A549 (cell line): ENCODE results near the gene TUBB3. TPM values are rescaled to one million over a fixed set of nuclear protein-coding genes. Genes with fewer than 3 reads are reported as not detected.

Experiments
- ATAC-seq, 2 experiments: fragments of 200-7000 bp in 1 of 2; fragments of >200 bp in 1 of 2; cut with Nextera tagmentation in 1 of 2; cut with Tn5 transposase in 1 of 2; 3 replicates each; pipeline versions ENCODE4 v1.8.0 to v1.9.1; 2018 to 2020; ENCODE audit warnings: mild to moderate bottlenecking in 1 of 2, moderate library complexity in 1 of 2
- CTCF ChIA-PET: fragments of 300-600 bp; sonication (Branson Sonifier 250); formaldehyde crosslinking; extraction: SDS; loops from one replicate; lab custom pipeline; 2021; ENCODE audit warnings: antibody characterized with exemption, inconsistent platforms; lab: Yijun Ruan, JAX
- POLR2A ChIA-PET: fragments of 350-600 bp; formaldehyde crosslinking; extraction: SDS; loops from one replicate; lab custom pipeline; 2021; ENCODE audit warnings: antibody characterized with exemption, inconsistent platforms; lab: Yijun Ruan, JAX
- DNase-seq, 2 experiments: peaks; one replicate each; pipeline versions ENCODE4 v3.0.0 to v3.0.0-alpha.2; 2011 to 2016; ENCODE audit warnings: low read depth in 1 of 2, low spot score in 1 of 2
- FAIRE-seq: peaks from 2 replicates; lab custom pipeline; 2011; peaks lifted over from hg19 to GRCh38; lab: Jason Lieb, UNC
- H3K27ac ChIP-seq, 2 experiments: fragments of >200 bp; sonication (Bioruptor Twin); formaldehyde crosslinking; 3 replicates each; pipeline ENCODE4 v1.5.1; 2016 to 2017
- H3K4me1 ChIP-seq: fragments of >200 bp; sonication (Bioruptor Twin); formaldehyde crosslinking; 3 replicates; pipeline ENCODE4 v1.6.1; 2016
- H3K4me2 ChIP-seq: fragments of >200 bp; sonication (Bioruptor Twin); formaldehyde crosslinking; 3 replicates; pipeline ENCODE4 v1.6.1; 2016
- H3K4me3 ChIP-seq: fragments of >200 bp; sonication (Bioruptor Twin); formaldehyde crosslinking; 3 replicates; pipeline ENCODE4 v1.5.1; 2016
- H3K9me3 ChIP-seq: fragments of >200 bp; sonication (Bioruptor Twin); formaldehyde crosslinking; 3 replicates; pipeline ENCODE4 v1.6.1; 2016
- BHLHE40 ChIP-seq: IDR thresholded peaks from 2 replicates; pipeline ENCODE4 v1.6.1; 2012; ENCODE audit warnings: low read depth, low read length, inconsistent platforms
- CBX8 ChIP-seq: fragments of 200-600 bp; sonication (generic); IDR thresholded peaks from 2 replicates; pipeline ENCODE4 v1.6.1; 2016
- CEBPB ChIP-seq, 2 experiments: fragments of >200 bp in 1 of 2; sonication (Bioruptor Twin) in 1 of 2; formaldehyde crosslinking in 1 of 2; IDR thresholded peaks; 2 replicates each; pipeline ENCODE4 v1.6.1; 2012 to 2016
- E2F6 ChIP-seq: IDR thresholded peaks from 2 replicates; pipeline ENCODE4 v1.6.1; 2012; ENCODE audit warnings: low read depth, borderline replicate concordance
- ESRRA ChIP-seq: fragments of 150-350 bp; IDR thresholded peaks from 2 replicates; pipeline ENCODE4 v1.6.1; 2014; ENCODE audit warnings: mild to moderate bottlenecking, low read length, borderline replicate concordance
- FOSL2 ChIP-seq, 2 experiments: fragments of 450-650 bp in 1 of 2; fragments of >200 bp in 1 of 2; sonication (Bioruptor Twin) in 1 of 2; formaldehyde crosslinking; IDR thresholded peaks; 2 replicates each; pipeline versions ENCODE4 v1.5.0 to v1.6.1; 2016 to 2020; ENCODE audit warnings: mild to moderate bottlenecking in 1 of 2, moderate library complexity in 1 of 2
- FOXS1 ChIP-seq: fragments of 250-450 bp; sonication (Bioruptor Pico); IDR thresholded peaks from 2 replicates; pipeline ENCODE4 v1.5.0; 2020; ENCODE audit warnings: mild to moderate bottlenecking, moderate library complexity
- GATA3 ChIP-seq: IDR thresholded peaks from 2 replicates; pipeline ENCODE4 v1.6.1; 2012; ENCODE audit warnings: borderline replicate concordance
- HDAC2 ChIP-seq: fragments of 200-600 bp; sonication (generic); IDR thresholded peaks from 2 replicates; pipeline ENCODE4 v1.6.1; 2016
- HES2 ChIP-seq: fragments of >200 bp; sonication (Bioruptor Twin); formaldehyde crosslinking; IDR thresholded peaks from 2 replicates; pipeline ENCODE4 v1.6.1; 2016
- HOXA7 ChIP-seq: fragments of 250-450 bp; sonication (Bioruptor Pico); IDR thresholded peaks from 2 replicates; pipeline ENCODE4 v1.5.0; 2020; ENCODE audit warnings: mild to moderate bottlenecking, moderate library complexity
- HOXB13 ChIP-seq: fragments of 250-450 bp; sonication (Bioruptor Pico); IDR thresholded peaks from 2 replicates; pipeline ENCODE4 v1.5.0; 2020; ENCODE audit warnings: low read depth, mild to moderate bottlenecking, moderate library complexity
- HOXB5 ChIP-seq: fragments of 250-450 bp; sonication (Bioruptor Pico); IDR thresholded peaks from 2 replicates; pipeline ENCODE4 v1.5.0; 2020; ENCODE audit warnings: mild to moderate bottlenecking, moderate library complexity
- JUNB ChIP-seq: fragments of >200 bp; sonication (Bioruptor Twin); formaldehyde crosslinking; IDR thresholded peaks from 2 replicates; pipeline ENCODE4 v1.6.1; 2016
- MAFK ChIP-seq: fragments of 450-650 bp; IDR thresholded peaks from 2 replicates; pipeline ENCODE4 v1.6.1; 2014; ENCODE audit not compliant: partially characterized antibody
- MAX ChIP-seq: IDR thresholded peaks from 2 replicates; pipeline ENCODE4 v1.6.1; 2012
- MAZ ChIP-seq: fragments of 150-350 bp; IDR thresholded peaks from 2 replicates; pipeline ENCODE4 v1.6.1; 2014; ENCODE audit warnings: antibody characterized with exemption, low read depth, low read length, borderline replicate concordance
- NPAS2 ChIP-seq: fragments of 250-450 bp; sonication (Bioruptor Pico); IDR thresholded peaks from 2 replicates; pipeline ENCODE4 v1.8.0; 2022; ENCODE audit warnings: mild to moderate bottlenecking, moderate library complexity, borderline replicate concordance
- PBX3 ChIP-seq: IDR thresholded peaks from 2 replicates; pipeline ENCODE4 v1.6.1; 2012
- PHF8 ChIP-seq: fragments of 200-600 bp; sonication (generic); IDR thresholded peaks from 2 replicates; pipeline ENCODE4 v1.6.1; 2016; ENCODE audit warnings: low read depth, mild to moderate bottlenecking, antibody characterized with exemption, moderate library complexity, borderline replicate concordance
- POLR2A ChIP-seq: IDR thresholded peaks from 2 replicates; pipeline ENCODE4 v1.6.1; 2012; ENCODE audit warnings: mild to moderate bottlenecking, low read length
- RCOR1 ChIP-seq: fragments of 150-350 bp; IDR thresholded peaks from 2 replicates; pipeline ENCODE4 v1.6.1; 2014; ENCODE audit warnings: antibody characterized with exemption, low read length, low read depth
- RNF2 ChIP-seq: fragments of 200-600 bp; sonication (generic); IDR thresholded peaks from 2 replicates; pipeline ENCODE4 v1.6.1; 2016; ENCODE audit warnings: low read depth, mild to moderate bottlenecking, antibody characterized with exemption, moderate library complexity, borderline replicate concordance
- SREBF2 ChIP-seq: fragments of 450-650 bp; IDR thresholded peaks from 2 replicates; pipeline ENCODE4 v1.6.1; 2014; ENCODE audit warnings: mild to moderate bottlenecking, moderate library complexity
- USF2 ChIP-seq: fragments of 450-650 bp; IDR thresholded peaks from 2 replicates; pipeline ENCODE4 v1.6.1; 2014; ENCODE audit warnings: antibody characterized with exemption
- WGBS: methylation state at CpG from one replicate; pipeline ENCODE4 v1.1.6; 2017; ENCODE audit errors: missing lambda C conversion rate; 5-methylcytosine and 5-hydroxymethylcytosine counted together
- polyA plus RNA-seq, 4 experiments: library from polyadenylated mRNA; depleted of rRNA in 3 of 4; stranded (reverse); fragments of >200 nt; fragmentation: RNase III in 1 of 4; extraction: RNeasy Plus Mini Kit Qiagen cat#74134 plus additional on column Dnase treatment in 1 of 4; gene quantifications; 2 replicates in 3 of 4; 3 replicates in 1 of 4; pipeline ENCODE4 v1.2.3, GENCODE V29; 2011 to 2017
- TF ChIP-seq, protein P1 (sequence below): fragments of >200 bp; sonication (Bioruptor Twin); formaldehyde crosslinking; IDR thresholded peaks from 3 replicates; pipeline ENCODE4 v1.6.1; 2016
- TF ChIP-seq, protein P2 (sequence below): fragments of 200-600 bp; sonication (generic); IDR thresholded peaks from 2 replicates; pipeline ENCODE4 v1.6.1; 2016; ENCODE audit warnings: antibody characterized with exemption, mild to moderate bottlenecking, moderate library complexity

Gene TUBB3
- polyA plus RNA-seq, 2 of the 4 experiments (the other 2 are of a cell fraction), result 48.9 to 163 TPM

DNA sequence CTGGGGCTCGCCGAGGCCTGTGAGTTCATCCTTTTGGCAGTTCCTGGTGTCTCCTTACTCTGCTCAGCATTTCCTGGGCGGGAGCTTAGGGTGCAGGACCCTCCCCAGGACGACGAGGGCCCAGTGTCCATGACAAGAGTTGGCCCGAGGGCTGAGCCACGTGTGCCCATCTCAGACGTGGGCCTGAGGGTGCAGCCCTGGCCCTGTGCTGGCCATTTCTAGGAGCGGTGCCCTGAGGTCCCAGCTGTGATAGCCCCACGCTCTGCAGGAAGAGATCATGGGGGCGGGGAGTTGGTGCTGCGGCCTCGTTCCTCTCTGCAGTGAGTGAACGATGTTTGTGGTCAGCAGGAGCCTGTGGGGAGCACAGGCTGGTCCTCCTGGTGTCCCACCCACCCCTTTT is 10.5 kb upstream of the TUBB3 start:
- 93% methylated on average over 10 of the region's 14 CpGs for WGBS
- TF ChIP-seq FOSL2 (IDR thresholded peaks at IDR 0.05) (no peak), FOSL2 (CRISPR knock-in tag; IDR thresholded peaks at IDR 0.05) (no peak), BHLHE40 (no peak), JUNB (no peak), CEBPB (IDR thresholded peaks at IDR 0.05) (no peak), ESRRA (no peak), FOXS1 (no peak), NPAS2 (no peak), MAX (no peak), E2F6 (no peak), HDAC2 (no peak), GATA3 (no peak), SREBF2 (no peak), MAZ (no peak), POLR2A (no peak), RNF2 (no peak)
- TF ChIP-seq, protein P1, sequence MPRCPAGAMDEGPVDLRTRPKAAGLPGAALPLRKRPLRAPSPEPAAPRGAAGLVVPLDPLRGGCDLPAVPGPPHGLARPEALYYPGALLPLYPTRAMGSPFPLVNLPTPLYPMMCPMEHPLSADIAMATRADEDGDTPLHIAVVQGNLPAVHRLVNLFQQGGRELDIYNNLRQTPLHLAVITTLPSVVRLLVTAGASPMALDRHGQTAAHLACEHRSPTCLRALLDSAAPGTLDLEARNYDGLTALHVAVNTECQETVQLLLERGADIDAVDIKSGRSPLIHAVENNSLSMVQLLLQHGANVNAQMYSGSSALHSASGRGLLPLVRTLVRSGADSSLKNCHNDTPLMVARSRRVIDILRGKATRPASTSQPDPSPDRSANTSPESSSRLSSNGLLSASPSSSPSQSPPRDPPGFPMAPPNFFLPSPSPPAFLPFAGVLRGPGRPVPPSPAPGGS, result no peak
- TF ChIP-seq, protein P2, sequence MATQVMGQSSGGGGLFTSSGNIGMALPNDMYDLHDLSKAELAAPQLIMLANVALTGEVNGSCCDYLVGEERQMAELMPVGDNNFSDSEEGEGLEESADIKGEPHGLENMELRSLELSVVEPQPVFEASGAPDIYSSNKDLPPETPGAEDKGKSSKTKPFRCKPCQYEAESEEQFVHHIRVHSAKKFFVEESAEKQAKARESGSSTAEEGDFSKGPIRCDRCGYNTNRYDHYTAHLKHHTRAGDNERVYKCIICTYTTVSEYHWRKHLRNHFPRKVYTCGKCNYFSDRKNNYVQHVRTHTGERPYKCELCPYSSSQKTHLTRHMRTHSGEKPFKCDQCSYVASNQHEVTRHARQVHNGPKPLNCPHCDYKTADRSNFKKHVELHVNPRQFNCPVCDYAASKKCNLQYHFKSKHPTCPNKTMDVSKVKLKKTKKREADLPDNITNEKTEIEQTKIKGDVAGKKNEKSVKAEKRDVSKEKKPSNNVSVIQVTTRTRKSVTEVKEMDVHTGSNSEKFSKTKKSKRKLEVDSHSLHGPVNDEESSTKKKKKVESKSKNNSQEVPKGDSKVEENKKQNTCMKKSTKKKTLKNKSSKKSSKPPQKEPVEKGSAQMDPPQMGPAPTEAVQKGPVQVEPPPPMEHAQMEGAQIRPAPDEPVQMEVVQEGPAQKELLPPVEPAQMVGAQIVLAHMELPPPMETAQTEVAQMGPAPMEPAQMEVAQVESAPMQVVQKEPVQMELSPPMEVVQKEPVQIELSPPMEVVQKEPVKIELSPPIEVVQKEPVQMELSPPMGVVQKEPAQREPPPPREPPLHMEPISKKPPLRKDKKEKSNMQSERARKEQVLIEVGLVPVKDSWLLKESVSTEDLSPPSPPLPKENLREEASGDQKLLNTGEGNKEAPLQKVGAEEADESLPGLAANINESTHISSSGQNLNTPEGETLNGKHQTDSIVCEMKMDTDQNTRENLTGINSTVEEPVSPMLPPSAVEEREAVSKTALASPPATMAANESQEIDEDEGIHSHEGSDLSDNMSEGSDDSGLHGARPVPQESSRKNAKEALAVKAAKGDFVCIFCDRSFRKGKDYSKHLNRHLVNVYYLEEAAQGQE, result no peak
- Histone ChIP-seq H3K9me3 (peaks cover 7% of the 10 kb centered on the region; the same call in 1 of the 3 replicates), H3K4me3 (no peak overlapping the region), H3K4me1 (peaks cover 12% of the 10 kb centered on the region), H3K4me2 (no peak overlapping the region), H3K27ac (no peak overlapping the region)
- no peak for ATAC-seq
- POLR2A ChIA-PET, result no interaction called here
- CTCF ChIA-PET, result interaction anchor here (3.8 to 7.6 kb wide), 2 partner anchors 9 to 213 kb away, joined by 17 to 109 read pairs; partner anchors contain the start of genes MC1R, SPATA2L and TUBB3
- no peak for FAIRE-seq
- no peak for DNase-seq

DNA sequence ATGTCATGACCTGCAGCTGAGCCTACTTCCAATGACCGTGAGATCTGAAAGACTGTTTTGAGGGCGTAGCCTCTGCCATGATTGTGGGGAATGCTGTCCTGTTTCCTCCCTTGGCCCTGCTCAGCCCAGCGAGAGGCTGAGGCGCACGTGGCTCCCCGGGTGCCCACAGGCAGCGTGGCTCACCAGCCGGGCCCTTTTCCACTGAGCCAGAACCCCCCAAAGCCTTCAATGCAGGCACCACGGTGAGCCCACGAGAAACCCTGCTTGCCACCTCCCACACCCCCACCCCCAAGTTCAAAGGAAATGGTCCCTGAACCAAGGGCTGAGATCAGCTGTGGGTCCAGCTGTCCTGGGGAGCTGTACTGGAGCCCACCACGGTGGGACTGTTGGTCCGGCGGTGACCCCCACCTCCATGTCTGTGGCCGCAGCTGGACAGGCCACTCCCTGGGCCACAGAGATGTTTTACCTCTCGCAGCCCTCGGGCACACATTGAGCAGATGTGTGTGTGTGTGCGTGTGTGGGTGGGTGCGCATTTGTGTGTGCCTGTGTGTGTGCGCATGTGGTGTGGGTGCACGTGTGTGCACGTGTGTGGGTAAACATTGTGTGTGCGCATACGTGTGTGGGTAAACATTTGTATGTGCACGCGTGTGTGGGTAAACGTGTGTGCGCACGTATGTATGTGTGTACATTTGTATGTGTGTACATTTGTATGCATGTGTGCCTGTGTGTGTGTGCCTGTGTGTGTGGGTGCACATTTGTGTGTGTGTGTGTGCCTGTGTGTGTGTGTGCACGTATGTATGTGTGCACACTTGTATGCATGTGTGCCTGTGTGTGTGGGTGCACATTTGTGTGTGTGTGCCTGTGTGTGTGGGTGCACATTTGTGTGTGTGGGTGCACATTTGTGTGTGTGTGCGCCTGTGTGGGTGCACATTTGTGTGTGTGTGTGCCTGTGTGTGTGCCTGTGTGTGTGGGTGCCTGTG is 9.4 kb upstream of the TUBB3 start:
- POLR2A ChIA-PET, result interaction anchor here (0.5 kb wide), 1 partner anchor 40 kb away, joined by 4 read pairs; the partner anchor contains the start of gene TCF25
- no peak overlapping the region for H3K27ac ChIP-seq
- H3K4me3 ChIP-seq, result no peak overlapping the region
- DNase-seq (no peak), FAIRE-seq (no peak), ATAC-seq (no peak)
- H3K9me3 ChIP-seq, result no peaks in the 10 kb centered on the region
- peaks cover 19% of the 10 kb centered on the region for H3K4me1 ChIP-seq
- CTCF ChIA-PET, result no interaction called here
- no peak overlapping the region for H3K4me2 ChIP-seq
- 86% methylated on average over 23 of the region's 30 CpGs for WGBS
- TF ChIP-seq PHF8 (no peak), HES2 (no peak), USF2 (no peak), CBX8 (no peak), PBX3 (no peak), HOXA7 (no peak), RCOR1 (no peak), HOXB13 (CRISPR knock-in tag) (no peak), MAFK (no peak), E2F6 (no peak), POLR2A (no peak), HOXB5 (CRISPR knock-in tag) (no peak)
